MV-4-11 (cell line): ENCODE results near the gene FOLR2.

ENCODE experiments used
- DNase-seq: peaks from one replicate; lab custom pipeline; 2025; lab: John Stamatoyannopoulos, UW

FOLR2 gene

DNA sequence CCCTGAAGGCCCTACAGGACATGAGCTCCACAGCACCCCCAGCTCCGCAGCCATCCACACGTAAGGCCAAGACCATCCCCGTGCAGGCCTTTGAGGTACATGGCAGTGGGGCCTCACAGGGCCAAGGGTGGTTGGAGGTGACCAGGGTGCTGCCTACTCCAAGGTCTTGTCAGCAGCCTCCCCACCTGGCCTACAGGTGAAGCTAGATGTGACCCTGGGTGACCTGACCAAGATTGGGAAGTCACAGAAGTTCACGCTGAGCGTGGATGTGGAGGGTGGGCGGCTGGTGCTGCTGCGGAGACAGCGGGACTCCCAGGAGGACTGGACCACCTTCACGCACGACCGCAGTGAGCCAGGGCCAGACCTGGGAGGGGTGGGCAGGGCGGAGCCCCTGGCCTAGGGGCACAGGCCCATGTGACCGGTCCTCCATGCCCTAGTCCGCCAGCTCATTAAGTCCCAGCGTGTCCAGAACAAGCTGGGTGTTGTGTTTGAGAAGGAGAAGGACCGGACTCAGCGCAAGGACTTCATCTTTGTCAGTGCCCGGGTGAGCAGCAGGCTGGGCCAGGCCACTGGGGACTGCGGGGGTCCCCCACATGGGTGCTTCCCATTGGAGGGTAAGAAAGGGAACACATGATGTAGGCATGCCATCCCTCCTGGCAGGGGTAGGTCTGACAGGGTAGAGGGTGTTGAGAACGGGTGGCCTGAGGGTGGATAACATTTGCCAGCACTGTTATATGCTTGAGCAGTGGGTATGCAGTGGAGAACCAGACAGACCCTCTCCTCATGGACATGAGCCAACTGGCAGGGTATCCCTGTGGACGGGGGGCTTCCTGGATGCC is 13.6 kb downstream of the FOLR2 start:
- DNase-seq: no peak

DNA sequence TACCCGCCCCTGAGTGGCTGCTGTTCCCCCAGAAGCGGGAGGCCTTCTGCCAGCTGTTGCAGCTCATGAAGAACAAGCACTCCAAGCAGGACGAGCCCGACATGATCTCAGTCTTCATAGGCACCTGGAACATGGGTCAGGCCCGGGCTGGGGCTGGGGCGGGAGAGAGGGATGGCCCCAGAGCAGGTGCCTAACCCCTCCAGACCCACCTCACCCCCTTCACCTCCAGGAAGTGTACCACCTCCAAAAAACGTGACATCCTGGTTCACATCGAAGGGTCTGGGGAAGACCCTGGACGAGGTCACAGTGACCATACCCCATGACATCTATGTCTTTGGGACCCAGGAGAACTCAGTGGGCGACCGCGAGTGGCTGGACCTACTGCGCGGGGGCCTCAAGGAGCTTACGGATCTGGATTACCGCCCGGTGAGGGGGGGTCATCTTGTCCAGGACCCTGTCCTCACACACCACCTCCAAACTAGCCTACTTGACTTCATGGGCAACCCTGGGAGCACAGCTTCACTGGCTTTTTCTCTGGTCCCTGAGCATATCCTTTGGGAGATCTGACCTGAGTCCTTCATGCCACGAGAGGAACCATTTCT is 14.3 kb downstream of the FOLR2 start:
- DNase-seq: no peak

DNA sequence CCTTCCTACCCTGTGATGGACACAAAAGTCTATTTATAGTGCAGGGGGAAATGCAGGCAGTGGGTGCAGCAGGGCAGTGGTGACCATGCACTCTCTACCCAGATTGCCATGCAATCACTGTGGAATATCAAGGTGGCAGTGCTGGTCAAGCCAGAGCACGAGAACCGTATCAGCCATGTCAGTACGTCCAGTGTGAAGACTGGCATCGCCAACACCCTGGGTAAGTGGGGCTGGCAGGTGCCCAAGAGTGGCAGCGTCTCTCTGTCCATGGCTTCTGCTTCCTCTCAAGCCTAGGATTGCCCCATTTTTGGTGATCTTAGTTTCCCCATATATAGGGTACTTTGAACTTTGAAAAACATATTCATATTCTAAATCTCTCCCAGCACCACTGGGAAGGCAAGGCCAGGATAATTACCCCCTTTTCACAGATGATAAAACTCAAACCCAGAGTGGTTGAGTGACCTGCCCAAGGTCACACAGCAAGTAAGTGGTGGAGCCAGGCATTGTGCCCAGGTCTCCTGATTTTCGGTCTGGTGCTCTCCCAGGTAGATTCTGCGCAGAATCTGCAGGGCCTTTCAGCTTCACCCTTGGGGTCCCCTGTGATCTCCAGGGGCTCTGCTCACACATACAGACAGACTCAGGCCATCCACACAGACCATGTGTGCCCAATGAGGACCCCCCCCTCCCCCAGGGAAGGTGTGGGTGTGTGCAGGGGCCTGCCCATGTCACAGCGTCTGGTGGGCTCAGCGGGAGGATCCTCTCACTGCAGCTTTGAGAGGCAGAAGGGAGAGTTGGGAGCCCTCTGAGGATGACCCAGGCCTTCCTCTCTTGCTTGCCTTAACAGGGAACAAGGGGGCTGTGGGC is 15.0 kb downstream of the FOLR2 start:
- DNase-seq: no peak

DNA sequence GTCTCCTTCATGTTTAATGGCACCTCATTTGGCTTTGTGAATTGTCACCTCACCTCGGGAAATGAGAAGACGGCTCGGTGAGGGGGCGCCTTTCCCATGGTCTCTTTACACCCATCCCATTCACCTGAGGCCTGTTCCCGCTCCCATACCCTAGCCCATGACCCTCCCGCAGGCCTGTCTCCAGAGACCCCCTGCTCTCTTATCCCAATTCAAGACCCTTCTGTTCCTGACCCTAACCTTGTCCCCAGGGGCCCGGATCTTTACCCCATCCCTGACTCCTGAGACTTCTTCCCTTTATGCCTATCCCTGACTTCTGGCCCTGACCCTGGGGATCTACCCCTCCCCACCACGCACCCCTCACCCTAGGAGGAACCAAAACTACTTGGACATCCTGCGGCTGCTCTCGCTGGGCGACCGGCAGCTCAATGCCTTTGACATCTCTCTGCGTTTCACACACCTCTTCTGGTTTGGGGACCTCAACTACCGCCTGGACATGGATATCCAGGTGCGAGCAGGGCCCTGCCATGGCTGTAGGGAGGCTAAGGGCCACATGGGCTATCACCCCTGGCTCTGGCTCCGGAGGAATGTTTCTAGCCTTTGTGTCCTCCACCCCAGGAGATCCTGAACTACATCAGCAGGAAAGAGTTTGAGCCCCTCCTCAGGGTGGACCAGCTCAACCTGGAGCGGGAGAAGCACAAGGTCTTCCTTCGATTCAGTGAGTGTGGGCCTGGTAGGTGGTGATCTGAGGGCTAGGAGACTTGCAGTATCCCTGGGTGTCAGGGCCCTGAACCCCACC is 15.9 kb downstream of the FOLR2 start:
- no peak for DNase-seq

DNA sequence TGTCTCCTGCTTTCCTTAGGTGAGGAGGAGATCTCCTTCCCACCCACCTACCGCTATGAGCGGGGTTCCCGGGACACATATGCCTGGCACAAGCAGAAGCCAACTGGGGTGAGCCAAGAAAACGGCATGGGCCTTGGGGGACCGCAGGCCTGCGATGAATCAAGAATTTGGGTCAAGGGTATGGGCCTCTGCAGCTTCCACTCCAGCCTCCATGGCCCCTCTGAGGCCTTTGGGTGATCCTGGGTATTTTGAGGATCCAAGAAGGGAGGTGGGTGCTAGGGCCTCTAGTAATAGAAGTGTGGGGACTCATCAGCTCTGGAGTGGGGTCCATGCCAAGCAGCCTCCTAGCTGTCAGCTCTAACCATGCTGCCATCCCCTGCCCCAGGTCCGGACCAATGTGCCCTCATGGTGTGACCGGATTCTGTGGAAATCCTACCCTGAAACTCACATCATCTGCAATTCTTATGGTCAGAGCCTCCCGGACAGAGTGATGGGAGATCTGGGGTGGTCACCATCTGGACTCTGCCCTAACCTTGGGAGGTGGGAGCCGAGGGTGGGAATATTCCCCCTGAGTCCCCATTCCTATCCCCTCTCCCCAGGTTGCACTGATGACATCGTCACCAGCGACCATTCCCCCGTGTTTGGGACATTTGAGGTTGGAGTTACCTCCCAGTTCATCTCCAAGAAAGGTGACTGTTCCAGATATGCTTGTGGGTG is 16.6 kb downstream of the FOLR2 start:
- no peak for DNase-seq

DNA sequence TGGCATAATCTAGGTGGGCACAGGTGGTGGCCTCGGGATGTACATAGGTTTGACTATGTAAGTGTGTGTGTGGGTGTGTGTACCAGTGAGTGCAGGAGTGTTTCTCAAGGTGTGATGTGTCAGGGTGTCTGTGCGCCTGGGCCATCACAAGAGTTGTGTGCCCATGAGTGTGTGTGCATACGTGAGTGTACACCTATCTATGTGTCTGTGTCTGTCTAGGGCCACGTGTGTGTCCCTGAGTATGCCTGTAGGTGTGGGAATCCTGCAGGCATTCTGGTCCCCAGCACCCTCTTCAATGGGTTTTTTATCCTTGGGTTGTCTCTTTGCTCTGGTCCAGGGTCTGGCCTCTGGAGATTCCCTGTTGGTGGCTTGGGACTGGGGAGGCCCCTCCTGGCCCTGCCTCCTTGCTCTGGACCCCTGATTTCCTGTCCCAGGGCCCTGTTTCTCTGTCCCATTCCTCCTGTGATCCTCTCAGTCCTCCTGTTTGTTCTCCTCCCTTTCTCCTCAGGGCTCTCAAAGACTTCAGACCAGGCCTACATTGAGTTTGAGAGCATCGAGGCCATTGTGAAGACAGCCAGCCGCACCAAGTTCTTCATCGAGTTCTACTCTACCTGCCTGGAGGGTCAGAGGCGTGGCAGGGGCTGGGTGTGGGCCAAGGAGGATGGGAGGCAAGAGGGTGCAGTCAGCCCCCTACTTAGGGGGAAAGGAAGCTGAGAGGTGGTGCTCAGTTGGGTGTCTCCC is 17.3 kb downstream of the FOLR2 start:
- no peak for DNase-seq

DNA sequence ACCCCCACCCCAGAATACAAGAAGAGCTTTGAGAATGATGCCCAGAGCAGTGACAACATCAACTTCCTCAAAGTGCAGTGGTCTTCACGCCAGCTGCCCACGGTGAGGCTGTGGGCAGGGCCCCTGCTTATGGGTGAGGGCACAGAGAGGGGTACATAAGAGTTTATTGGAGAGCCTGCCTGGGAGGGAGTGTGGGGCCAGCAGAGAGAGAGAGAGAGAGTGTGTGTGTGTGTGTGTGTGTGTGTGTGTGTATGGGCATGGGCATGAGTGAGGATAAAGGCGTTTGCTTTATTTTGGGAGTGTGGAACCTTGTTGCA is 17.9 kb downstream of the FOLR2 start:
- DNase-seq: peak; percentile 6

DNA sequence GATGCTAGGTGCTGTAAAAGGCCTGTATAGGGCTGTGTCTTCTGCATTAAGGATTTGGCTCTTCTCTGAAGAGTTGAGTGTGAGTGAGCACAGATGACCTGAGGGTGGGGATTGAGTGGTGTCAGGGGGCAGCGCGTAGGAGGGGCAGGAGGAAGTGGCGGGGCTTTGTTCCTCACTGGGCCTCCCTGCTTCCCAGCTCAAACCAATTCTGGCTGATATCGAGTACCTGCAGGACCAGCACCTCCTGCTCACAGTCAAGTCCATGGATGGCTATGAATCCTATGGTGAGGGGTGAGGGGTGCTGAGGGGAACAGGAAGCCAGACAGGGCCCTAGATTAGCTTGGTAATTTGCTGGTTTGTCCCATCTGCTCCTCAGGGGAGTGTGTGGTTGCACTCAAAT is 18.3 kb downstream of the FOLR2 start:
- no peak for DNase-seq

DNA sequence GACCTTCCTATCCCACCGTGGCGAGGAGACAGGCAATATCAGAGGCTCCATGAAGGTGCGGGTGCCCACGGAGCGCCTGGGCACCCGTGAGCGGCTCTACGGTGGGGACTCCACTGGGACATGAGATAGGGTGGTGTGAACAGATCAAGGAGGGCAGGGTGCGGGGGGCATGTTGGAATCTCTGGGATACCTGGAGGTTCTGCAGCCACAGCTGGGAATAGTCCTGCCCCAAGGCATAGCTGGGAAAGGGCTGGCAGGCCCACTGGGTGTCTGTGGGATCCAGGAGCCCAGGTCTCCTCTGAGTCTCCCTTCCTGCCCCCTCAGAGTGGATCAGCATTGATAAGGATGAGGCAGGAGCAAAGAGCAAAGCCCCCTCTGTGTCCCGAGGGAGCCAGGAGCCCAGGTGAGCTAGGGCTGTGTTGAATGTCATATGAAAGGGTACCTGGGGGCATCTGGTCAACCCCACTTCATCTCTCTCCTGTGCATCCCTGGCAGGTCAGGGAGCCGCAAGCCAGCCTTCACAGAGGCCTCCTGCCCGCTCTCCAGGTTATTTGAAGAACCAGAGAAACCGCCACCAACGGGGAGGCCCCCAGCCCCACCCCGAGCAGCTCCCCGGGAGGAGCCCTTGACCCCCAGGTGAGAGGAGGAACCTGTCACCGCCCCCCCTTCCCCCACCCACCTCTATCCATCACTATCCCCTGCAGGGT is 18.9 kb downstream of the FOLR2 start:
- DNase-seq: no peak

DNA sequence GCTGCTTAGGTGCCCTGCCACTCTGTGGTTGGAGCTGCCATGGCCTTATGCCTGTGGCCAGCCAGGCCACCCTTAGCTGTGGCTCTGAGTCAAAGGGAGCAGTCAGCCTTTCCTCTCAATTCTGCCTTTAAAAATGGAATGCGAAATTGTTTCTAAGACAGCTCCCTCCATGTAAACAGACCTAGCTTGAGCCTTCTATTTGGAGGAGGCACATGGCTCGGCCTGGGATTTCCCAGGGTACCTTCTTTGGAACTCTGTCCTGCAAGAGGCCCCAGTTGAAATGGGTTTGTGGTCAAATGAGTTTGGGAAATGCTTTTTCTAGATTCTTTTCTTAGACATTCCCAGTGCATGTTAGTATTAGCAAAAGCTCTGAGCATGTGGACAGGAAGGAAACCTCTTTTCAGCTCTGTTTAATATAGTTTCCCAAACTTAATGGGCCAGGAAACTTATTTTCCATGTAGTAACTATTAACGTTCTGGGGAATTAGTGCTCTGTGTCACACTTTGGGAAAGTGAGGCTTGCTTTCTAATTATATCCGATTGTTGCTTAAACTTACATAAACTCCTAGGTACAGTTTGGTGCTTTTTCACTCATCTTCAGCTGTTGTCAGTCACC is 19.6 kb downstream of the FOLR2 start:
- no peak for DNase-seq

DNA sequence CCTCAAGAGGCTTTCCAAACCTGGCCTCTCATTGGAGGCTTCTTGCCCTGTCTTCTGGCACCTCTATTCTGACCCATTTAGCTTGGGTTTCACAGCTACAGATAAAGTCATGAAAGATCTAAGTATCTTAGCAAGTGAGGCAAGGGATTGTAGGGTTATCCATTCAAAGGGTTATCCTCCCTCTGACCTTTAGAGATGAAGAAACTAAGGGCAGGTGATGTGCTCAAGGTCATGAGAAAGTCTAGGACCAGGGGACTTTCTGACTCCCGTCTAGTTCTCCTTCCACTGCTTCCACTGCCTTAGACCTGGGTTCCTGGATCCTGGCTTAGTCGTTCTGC is 20.1 kb downstream of the FOLR2 start:
- DNase-seq: no peak

DNA sequence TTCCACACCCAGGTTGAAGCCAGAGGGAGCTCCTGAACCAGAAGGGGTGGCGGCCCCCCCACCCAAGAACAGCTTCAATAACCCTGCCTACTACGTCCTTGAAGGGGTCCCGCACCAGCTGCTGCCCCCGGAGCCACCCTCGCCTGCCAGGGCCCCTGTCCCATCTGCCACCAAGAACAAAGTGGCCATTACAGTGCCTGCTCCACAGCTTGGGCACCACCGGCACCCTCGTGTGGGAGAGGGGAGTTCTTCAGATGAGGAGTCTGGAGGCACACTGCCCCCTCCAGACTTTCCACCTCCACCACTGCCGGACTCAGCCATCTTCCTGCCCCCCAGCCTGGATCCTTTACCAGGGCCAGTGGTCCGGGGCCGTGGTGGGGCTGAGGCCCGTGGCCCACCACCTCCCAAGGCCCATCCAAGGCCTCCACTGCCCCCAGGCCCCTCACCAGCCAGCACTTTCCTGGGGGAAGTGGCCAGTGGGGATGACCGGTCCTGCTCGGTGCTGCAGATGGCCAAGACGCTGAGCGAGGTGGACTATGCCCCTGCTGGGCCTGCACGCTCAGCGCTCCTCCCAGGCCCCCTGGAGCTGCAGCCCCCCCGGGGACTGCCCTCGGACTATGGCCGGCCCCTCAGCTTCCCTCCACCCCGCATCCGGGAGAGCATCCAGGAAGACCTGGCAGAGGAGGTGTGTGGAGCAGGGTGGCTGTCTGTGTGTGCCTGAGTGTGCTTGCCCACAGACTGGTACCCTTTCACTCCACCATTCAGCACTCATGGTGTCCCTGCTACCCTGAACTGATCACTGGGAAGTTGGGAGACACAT is 20.7 kb downstream of the FOLR2 start:
- DNase-seq: no peak

DNA sequence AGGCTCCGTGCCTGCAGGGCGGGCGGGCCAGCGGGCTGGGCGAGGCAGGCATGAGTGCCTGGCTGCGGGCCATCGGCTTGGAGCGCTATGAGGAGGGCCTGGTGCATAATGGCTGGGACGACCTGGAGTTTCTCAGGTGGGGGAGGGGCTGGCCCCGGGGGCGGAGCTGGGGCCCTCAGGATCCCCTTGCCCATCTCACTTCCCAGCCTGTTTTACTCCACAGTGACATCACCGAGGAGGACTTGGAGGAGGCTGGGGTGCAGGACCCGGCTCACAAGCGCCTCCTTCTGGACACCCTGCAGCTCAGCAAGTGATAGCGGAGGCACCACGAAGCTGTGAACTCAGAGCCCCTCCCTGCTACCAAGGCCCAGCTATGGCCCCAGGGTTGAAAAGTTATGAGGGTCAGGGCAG is 21.5 kb downstream of the FOLR2 start:
- DNase-seq: peak; percentile 40

DNA sequence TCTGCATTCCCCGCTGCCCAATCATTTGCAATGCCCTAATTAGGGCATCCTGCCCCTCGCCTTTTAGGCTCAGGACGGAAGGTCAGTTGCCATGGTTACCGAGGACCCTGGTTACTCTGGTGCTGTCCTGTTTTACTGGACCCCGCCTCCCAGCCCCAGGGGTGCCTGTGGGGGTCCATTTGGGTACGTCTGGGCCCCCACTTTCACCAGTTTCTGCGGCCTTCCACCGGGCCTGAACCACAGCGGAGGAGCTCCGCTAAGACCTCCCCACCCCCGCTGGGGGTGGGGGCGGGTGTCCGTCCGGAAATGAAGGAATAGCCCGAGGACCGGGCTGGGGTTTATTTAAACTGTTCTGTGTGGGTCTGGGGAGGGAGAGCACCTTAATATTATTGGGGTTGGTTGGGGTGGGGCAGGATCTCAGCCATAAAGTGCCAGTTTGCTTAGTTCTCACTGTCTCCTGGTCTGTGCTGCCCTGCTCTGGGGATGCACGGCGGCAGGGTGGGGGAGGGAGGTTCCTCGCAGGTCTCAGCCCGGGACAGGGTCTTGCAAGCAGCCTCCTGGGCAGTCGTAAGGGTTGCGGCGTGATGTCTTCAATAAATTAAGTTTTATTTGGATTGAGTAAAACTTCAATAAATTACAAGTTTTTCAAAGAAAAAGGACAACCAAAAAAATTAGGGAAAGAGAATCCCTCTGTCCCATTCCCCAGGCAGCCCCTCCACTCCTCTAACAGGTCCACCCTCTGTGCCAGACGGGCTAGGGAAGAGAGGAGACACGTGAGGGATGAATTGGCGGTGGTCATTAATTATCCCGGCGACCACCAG is 22.1 kb downstream of the FOLR2 start:
- no peak for DNase-seq

DNA sequence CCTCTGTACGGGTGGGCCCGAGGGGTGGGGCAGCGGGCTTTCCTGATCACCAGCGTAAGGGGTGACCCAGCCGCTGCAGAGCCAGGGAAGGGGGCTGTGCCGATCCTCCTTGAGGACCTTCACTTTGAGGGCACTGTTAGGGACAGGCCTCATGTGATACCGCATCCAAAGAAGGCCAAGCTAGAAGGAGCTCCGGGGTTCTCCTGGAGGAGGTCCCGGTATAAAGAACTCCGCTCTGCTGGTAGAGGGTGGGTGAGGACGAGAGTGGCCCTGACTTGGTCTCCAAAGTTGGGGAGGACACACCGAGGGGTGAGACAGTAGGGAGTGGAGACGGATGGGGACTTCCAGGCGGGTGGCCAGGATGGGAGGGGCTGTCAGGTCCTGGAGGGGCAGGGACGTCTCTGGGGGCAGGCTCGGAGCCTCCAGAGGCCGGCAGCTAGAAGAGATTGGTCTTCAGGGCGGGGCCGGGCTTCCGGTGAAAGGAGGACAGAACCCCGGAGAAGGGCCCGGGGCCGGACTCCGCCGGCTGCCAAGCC is 22.8 kb downstream of the FOLR2 start:
- no peak for DNase-seq

DNA sequence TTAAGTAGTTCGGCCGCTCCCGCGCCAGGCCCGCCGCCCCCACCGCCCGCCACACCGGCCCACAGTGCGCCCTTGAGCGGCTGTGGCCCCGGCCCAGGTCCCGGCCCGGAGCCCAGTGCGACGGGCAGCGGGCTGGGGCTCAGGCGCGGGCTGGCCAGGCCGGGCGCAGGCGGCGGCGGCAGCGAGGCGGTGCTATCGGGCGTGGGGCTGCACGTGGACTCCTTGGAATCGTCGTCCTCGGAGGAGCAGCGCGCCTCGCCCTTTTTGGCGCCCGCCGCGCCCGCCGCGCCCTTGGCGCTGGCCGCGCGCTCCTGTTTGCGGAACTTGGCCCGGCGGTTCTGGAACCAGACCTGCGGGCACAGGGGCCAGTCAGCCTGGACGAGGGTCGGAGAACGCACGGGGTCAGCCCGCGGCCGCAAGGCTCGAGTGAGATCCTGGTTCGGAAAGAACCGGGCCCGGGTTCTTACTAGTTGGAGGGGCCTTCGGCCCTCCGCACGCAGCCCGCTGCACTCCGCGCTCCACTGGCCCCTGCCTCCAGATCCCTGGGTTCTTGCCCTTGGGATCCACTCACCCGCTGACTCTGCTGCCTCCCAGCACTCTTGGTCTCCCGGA is 23.4 kb downstream of the FOLR2 start:
- peak; percentile 19 for DNase-seq
